Measurements from ENCODE around the gene COG5.

The COG5 gene

GRCh38 chr7:107605218-107605815, 41.6 kb upstream of the COG5 start:
- Histone ChIP-seq H4K5ac (ENCODE audit: low read length) (no peak overlapping the region), H3K23ac (ENCODE audit: low read length) (no peak overlapping the region), H3K4me3 (ENCODE audit: low read length) (no peak overlapping the region), H3K56ac (ENCODE audit: low read length) (no peak overlapping the region), H2BK15ac (replicated peaks; ENCODE audit: low read depth) (no peak overlapping the region), H2AK5ac (ENCODE audit: low read length) (no peak overlapping the region), H2BK120ac (ENCODE audit: low read depth, low read length) (no peak overlapping the region), H4K8ac (ENCODE audit: low read depth, low read length) (no peak overlapping the region), H3K9ac (ENCODE audit: low read length) (no peak overlapping the region), H3K4ac (ENCODE audit: low read depth, low read length) (no peak overlapping the region), H3K18ac (ENCODE audit: low read length) (no peak overlapping the region), H3K27me3 (ENCODE audit: insufficient read depth, low read length, poor library complexity) (no peaks in the 10 kb centered on the region), H3K79me2 (ENCODE audit: control insufficient read depth, insufficient read depth, low read length) (no peaks in the 10 kb centered on the region), H3K79me1 (ENCODE audit: low read length) (no peaks in the 10 kb centered on the region), H3K4me1 (ENCODE audit: control insufficient read depth, low read depth, low read length) (no peaks in the 10 kb centered on the region), H3K4me2 (ENCODE audit: low read length) (no peak overlapping the region), H3K36me3 (ENCODE audit: control insufficient read depth, insufficient read depth, low read length) (no peaks in the 10 kb centered on the region), H3K27ac (ENCODE audit: low read depth, low read length) (no peak overlapping the region), H2BK5ac (ENCODE audit: low read length) (no peak overlapping the region)
- no CpG with 5 or more reads among the region's 3 CpGs for WGBS (ENCODE audit: extremely low coverage, insufficient coverage, low lambda C conversion rate)
- DNase-seq, result no peak

GRCh38 chr7:107600816-107601215, 37.1 kb upstream of the COG5 start:
- no peak overlapping the region for H4K5ac ChIP-seq (ENCODE audit: low read length)
- H3K56ac ChIP-seq (ENCODE audit: low read length), result no peak overlapping the region
- no CpG with 5 or more reads among the region's 2 CpGs for WGBS (ENCODE audit: extremely low coverage, insufficient coverage, low lambda C conversion rate)
- DNase-seq, result no peak
- H3K79me2 ChIP-seq (ENCODE audit: control insufficient read depth, insufficient read depth, low read length), result no peaks in the 10 kb centered on the region
- no peaks in the 10 kb centered on the region for H3K4me1 ChIP-seq (ENCODE audit: control insufficient read depth, low read depth, low read length)
- H3K79me1 ChIP-seq (ENCODE audit: low read length), result no peaks in the 10 kb centered on the region
- no peak overlapping the region for H3K23ac ChIP-seq (ENCODE audit: low read length)
- no peaks in the 10 kb centered on the region for H3K36me3 ChIP-seq (ENCODE audit: control insufficient read depth, insufficient read depth, low read length)
- no peak overlapping the region for H3K4me3 ChIP-seq (ENCODE audit: low read length)
- no peak overlapping the region for H3K9ac ChIP-seq (ENCODE audit: low read length)
- no peak overlapping the region for H3K4me2 ChIP-seq (ENCODE audit: low read length)
- H3K27ac ChIP-seq (ENCODE audit: low read depth, low read length), result no peak overlapping the region
- H2BK120ac ChIP-seq (ENCODE audit: low read depth, low read length), result no peak overlapping the region
- no peak overlapping the region for H3K4ac ChIP-seq (ENCODE audit: low read depth, low read length)
- no peak overlapping the region for H4K8ac ChIP-seq (ENCODE audit: low read depth, low read length)
- H3K18ac ChIP-seq (ENCODE audit: low read length), result no peak overlapping the region
- H2AK5ac ChIP-seq (ENCODE audit: low read length), result no peak overlapping the region
- no peak overlapping the region for H2BK15ac ChIP-seq (replicated peaks; ENCODE audit: low read depth)
- H3K27me3 ChIP-seq (ENCODE audit: insufficient read depth, low read length, poor library complexity), result no peaks in the 10 kb centered on the region
- H2BK5ac ChIP-seq (ENCODE audit: low read length), result no peak overlapping the region

GRCh38 chr7:107599262-107599661, 35.5 kb upstream of the COG5 start:
- no CpG with 5 or more reads among the region's 1 CpG for WGBS (ENCODE audit: extremely low coverage, insufficient coverage, low lambda C conversion rate)
- no peak overlapping the region for H3K23ac ChIP-seq (ENCODE audit: low read length)

GRCh38 chr7:107597953-107598352, 34.2 kb upstream of the COG5 start:
- no peak overlapping the region for H2BK120ac ChIP-seq (ENCODE audit: low read depth, low read length)
- no peaks in the 10 kb centered on the region for H3K36me3 ChIP-seq (ENCODE audit: control insufficient read depth, insufficient read depth, low read length)

More at GRCh38 chr7:107599262-107599661, 35.5 kb upstream of the COG5 start:
- H3K4me1 ChIP-seq (ENCODE audit: control insufficient read depth, low read depth, low read length), result no peaks in the 10 kb centered on the region
- H2BK120ac ChIP-seq (ENCODE audit: low read depth, low read length), result no peak overlapping the region
- H4K5ac ChIP-seq (ENCODE audit: low read length), result no peak overlapping the region
- H3K4me3 ChIP-seq (ENCODE audit: low read length), result no peak overlapping the region
- no peak overlapping the region for H3K18ac ChIP-seq (ENCODE audit: low read length)
- DNase-seq, result no peak
- no peak overlapping the region for H2AK5ac ChIP-seq (ENCODE audit: low read length)
- H2BK5ac ChIP-seq (ENCODE audit: low read length), result no peak overlapping the region
- H3K79me2 ChIP-seq (ENCODE audit: control insufficient read depth, insufficient read depth, low read length), result no peaks in the 10 kb centered on the region
- H3K4me2 ChIP-seq (ENCODE audit: low read length), result no peak overlapping the region
- H3K27me3 ChIP-seq (ENCODE audit: insufficient read depth, low read length, poor library complexity), result no peaks in the 10 kb centered on the region
- H3K27ac ChIP-seq (ENCODE audit: low read depth, low read length), result no peak overlapping the region
- H3K4ac ChIP-seq (ENCODE audit: low read depth, low read length), result no peak overlapping the region
- no peaks in the 10 kb centered on the region for H3K36me3 ChIP-seq (ENCODE audit: control insufficient read depth, insufficient read depth, low read length)
- H3K56ac ChIP-seq (ENCODE audit: low read length), result no peak overlapping the region
- H3K9ac ChIP-seq (ENCODE audit: low read length), result no peak overlapping the region
- no peaks in the 10 kb centered on the region for H3K79me1 ChIP-seq (ENCODE audit: low read length)
- no peak overlapping the region for H2BK15ac ChIP-seq (replicated peaks; ENCODE audit: low read depth)
- no peak overlapping the region for H4K8ac ChIP-seq (ENCODE audit: low read depth, low read length)

GRCh38 chr7:107597582-107597916, 33.8 kb upstream of the COG5 start:
- no peak overlapping the region for H3K18ac ChIP-seq (ENCODE audit: low read length)
- no peak overlapping the region for H2BK120ac ChIP-seq (ENCODE audit: low read depth, low read length)
- WGBS (ENCODE audit: extremely low coverage, insufficient coverage, low lambda C conversion rate), result no CpG with 5 or more reads among the region's 1 CpG
- no peak overlapping the region for H3K4me3 ChIP-seq (ENCODE audit: low read length)
- no peak overlapping the region for H3K4ac ChIP-seq (ENCODE audit: low read depth, low read length)
- no peak overlapping the region for H2AK5ac ChIP-seq (ENCODE audit: low read length)
- H2BK5ac ChIP-seq (ENCODE audit: low read length), result no peak overlapping the region
- no peaks in the 10 kb centered on the region for H3K27me3 ChIP-seq (ENCODE audit: insufficient read depth, low read length, poor library complexity)
- no peak overlapping the region for H4K8ac ChIP-seq (ENCODE audit: low read depth, low read length)
- no peaks in the 10 kb centered on the region for H3K36me3 ChIP-seq (ENCODE audit: control insufficient read depth, insufficient read depth, low read length)
- no peaks in the 10 kb centered on the region for H3K4me1 ChIP-seq (ENCODE audit: control insufficient read depth, low read depth, low read length)
- no peak overlapping the region for H3K23ac ChIP-seq (ENCODE audit: low read length)
- no peak overlapping the region for H4K5ac ChIP-seq (ENCODE audit: low read length)
- no peaks in the 10 kb centered on the region for H3K79me1 ChIP-seq (ENCODE audit: low read length)
- H3K9ac ChIP-seq (ENCODE audit: low read length), result no peak overlapping the region
- H3K79me2 ChIP-seq (ENCODE audit: control insufficient read depth, insufficient read depth, low read length), result no peaks in the 10 kb centered on the region
- H3K56ac ChIP-seq (ENCODE audit: low read length), result no peak overlapping the region
- no peak for DNase-seq
- H3K27ac ChIP-seq (ENCODE audit: low read depth, low read length), result no peak overlapping the region
- no peak overlapping the region for H3K4me2 ChIP-seq (ENCODE audit: low read length)
- H2BK15ac ChIP-seq (replicated peaks; ENCODE audit: low read depth), result no peak overlapping the region

More at GRCh38 chr7:107597953-107598352, 34.2 kb upstream of the COG5 start:
- H4K5ac ChIP-seq (ENCODE audit: low read length), result no peak overlapping the region
- no peak overlapping the region for H3K18ac ChIP-seq (ENCODE audit: low read length)
- no peak overlapping the region for H3K27ac ChIP-seq (ENCODE audit: low read depth, low read length)
- no peaks in the 10 kb centered on the region for H3K79me2 ChIP-seq (ENCODE audit: control insufficient read depth, insufficient read depth, low read length)
- no peak overlapping the region for H3K23ac ChIP-seq (ENCODE audit: low read length)
- H3K4me2 ChIP-seq (ENCODE audit: low read length), result no peak overlapping the region
- no peak overlapping the region for H3K4me3 ChIP-seq (ENCODE audit: low read length)
- H3K4ac ChIP-seq (ENCODE audit: low read depth, low read length), result no peak overlapping the region
- H2BK5ac ChIP-seq (ENCODE audit: low read length), result no peak overlapping the region
- H3K56ac ChIP-seq (ENCODE audit: low read length), result no peak overlapping the region
- H3K79me1 ChIP-seq (ENCODE audit: low read length), result no peaks in the 10 kb centered on the region
- WGBS (ENCODE audit: extremely low coverage, insufficient coverage, low lambda C conversion rate), result no CpG with 5 or more reads among the region's 4 CpGs
- H3K4me1 ChIP-seq (ENCODE audit: control insufficient read depth, low read depth, low read length), result no peaks in the 10 kb centered on the region
- H3K9ac ChIP-seq (ENCODE audit: low read length), result no peak overlapping the region
- no peak for DNase-seq
- no peak overlapping the region for H2BK15ac ChIP-seq (replicated peaks; ENCODE audit: low read depth)
- no peak overlapping the region for H2AK5ac ChIP-seq (ENCODE audit: low read length)
- no peaks in the 10 kb centered on the region for H3K27me3 ChIP-seq (ENCODE audit: insufficient read depth, low read length, poor library complexity)
- no peak overlapping the region for H4K8ac ChIP-seq (ENCODE audit: low read depth, low read length)

- no peaks in the 10 kb centered on the region for H3K79me1 ChIP-seq (ENCODE audit: low read length)
- no peak overlapping the region for H4K8ac ChIP-seq (ENCODE audit: low read depth, low read length)
- H3K4me3 ChIP-seq (ENCODE audit: low read length), result no peak overlapping the region
- no peak overlapping the region for H3K56ac ChIP-seq (ENCODE audit: low read length)
- H2AK5ac ChIP-seq (ENCODE audit: low read length), result no peak overlapping the region
- no peak overlapping the region for H3K9ac ChIP-seq (ENCODE audit: low read length)
- peak; percentile 11 for DNase-seq
- no peak overlapping the region for H2BK15ac ChIP-seq (replicated peaks; ENCODE audit: low read depth)
- no peaks in the 10 kb centered on the region for H3K36me3 ChIP-seq (ENCODE audit: control insufficient read depth, insufficient read depth, low read length)
- H3K4me1 ChIP-seq (ENCODE audit: control insufficient read depth, low read depth, low read length), result no peaks in the 10 kb centered on the region
- WGBS (ENCODE audit: extremely low coverage, insufficient coverage, low lambda C conversion rate), result no CpG with 5 or more reads among the region's 5 CpGs
- peak overlapping the region; percentile 36 for H3K4ac ChIP-seq (ENCODE audit: low read depth, low read length)
- H2BK120ac ChIP-seq (ENCODE audit: low read depth, low read length), result no peak overlapping the region
- H2BK5ac ChIP-seq (ENCODE audit: low read length), result no peak overlapping the region
- H3K4me2 ChIP-seq (ENCODE audit: low read length), result no peak overlapping the region
- H3K79me2 ChIP-seq (ENCODE audit: control insufficient read depth, insufficient read depth, low read length), result no peaks in the 10 kb centered on the region
- no peak overlapping the region for H3K23ac ChIP-seq (ENCODE audit: low read length)
- H3K18ac ChIP-seq (ENCODE audit: low read length), result no peak overlapping the region
- no peak overlapping the region for H4K5ac ChIP-seq (ENCODE audit: low read length)
- H3K27ac ChIP-seq (ENCODE audit: low read depth, low read length), result no peak overlapping the region
- H3K27me3 ChIP-seq (ENCODE audit: insufficient read depth, low read length, poor library complexity), result no peaks in the 10 kb centered on the region
Observed at GRCh38 chr7:107596881-107597581, 33.3 kb upstream of the COG5 start.

All from mesendoderm (in vitro differentiated cells).